ENCODE results near the gene ADGRV1.

DNA sequence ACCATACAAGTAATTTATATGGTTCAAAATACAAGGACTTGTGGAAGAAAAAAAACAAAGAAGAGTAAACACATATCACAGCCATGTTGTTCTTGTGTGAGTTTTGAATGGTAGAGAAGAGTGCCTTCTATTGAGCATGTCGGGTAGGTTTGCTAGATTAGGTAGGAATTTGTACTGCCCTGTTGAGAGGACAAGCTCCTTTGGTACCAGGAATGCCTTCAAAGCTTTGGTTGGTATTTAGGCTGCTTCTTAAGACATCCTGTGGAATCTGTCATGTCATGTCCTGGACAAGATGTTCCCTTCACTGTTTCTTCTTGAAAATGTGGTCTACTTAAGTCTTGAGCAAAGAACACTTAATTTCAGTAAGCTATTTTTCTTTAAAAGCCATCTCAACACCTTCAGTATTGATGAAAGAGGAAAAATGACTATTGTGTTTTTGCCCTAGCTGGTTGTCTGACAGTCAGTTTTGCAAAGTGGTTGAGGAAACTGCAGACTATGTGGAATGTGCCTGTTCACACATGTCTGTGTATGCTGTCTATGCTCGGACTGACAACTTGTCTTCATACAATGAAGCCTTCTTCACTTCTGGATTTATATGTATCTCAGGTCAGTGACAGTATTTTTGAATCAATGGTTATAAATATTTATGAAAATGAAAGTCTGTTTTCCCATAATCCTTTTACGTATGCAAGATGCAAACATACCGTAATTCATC lies 296.9 kb downstream of the ADGRV1 start:
- TF ChIP-seq CTCF (conservative IDR thresholded peaks at IDR 0.05; ENCODE audit: low read depth, low read length) (no peak), EZH2 (IDR thresholded peaks at IDR 0.05; ENCODE audit: borderline replicate concordance, low read depth, low read length, poor library complexity, severe bottlenecking) (no peak)

Data from A673 (cell line).